ENCODE data around the gene USP15.

The USP15 gene

GRCh38 chr12:62301080-62301798, 41.0 kb downstream of the USP15 start:
- H3K4me1 ChIP-seq (ENCODE audit: control insufficient read depth, low read length): no peaks in the 10 kb centered on the region
- no peaks in the 10 kb centered on the region for H4K20me1 ChIP-seq (ENCODE audit: control insufficient read depth, insufficient read depth, low read depth, low read length)
- no peaks in the 10 kb centered on the region for H3K9me3 ChIP-seq (ENCODE audit: control insufficient read depth, insufficient read depth, low read length)
- H3F3A ChIP-seq (ENCODE audit: control insufficient read depth, insufficient read depth): no peaks in the 10 kb centered on the region
- TF ChIP-seq CTCF (IDR thresholded peaks at IDR 0.05; ENCODE audit: low read depth, low read length, poor library complexity, severe bottlenecking) (no peak), EZH2phosphoT487 (IDR thresholded peaks at IDR 0.05; ENCODE audit: borderline replicate concordance, low read length) (no peak)
- H3K4me3 ChIP-seq (ENCODE audit: low read length): no peak overlapping the region
- H3K4me2 ChIP-seq (ENCODE audit: low read length): no peak overlapping the region
- peaks cover 68% of the 10 kb centered on the region for H3K36me3 ChIP-seq (ENCODE audit: control insufficient read depth, low read length)
- no peaks in the 10 kb centered on the region for H3K27me3 ChIP-seq (ENCODE audit: control insufficient read depth, low read length)
- H3K79me2 ChIP-seq (ENCODE audit: control insufficient read depth, low read length): peaks cover 34% of the 10 kb centered on the region
- no peak overlapping the region for H3K27ac ChIP-seq (ENCODE audit: low read depth, low read length)
- H3K9me2 ChIP-seq (replicated peaks; ENCODE audit: control insufficient read depth, low read length): no peaks in the 10 kb centered on the region

DNA sequence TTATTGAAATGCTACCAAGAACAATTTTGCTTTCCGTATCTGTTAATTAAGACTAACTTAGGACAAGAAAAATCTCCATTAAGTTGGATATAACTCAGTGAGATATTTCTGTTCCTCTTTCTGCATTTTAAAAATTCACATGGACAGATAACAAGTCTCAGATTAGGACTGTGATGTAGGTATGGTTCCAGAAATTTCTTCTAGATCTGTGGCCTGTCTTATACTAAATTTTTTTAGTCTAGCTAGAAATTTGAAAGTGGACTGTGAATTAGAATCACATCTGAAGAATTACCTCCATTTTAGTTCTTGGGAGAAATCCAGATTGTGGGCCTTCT, 41.6 kb downstream of the USP15 start:
- H3K9me2 ChIP-seq (replicated peaks; ENCODE audit: control insufficient read depth, low read length): no peaks in the 10 kb centered on the region
- peaks cover 31% of the 10 kb centered on the region for H3K79me2 ChIP-seq (ENCODE audit: control insufficient read depth, low read length)
- no peaks in the 10 kb centered on the region for H3K9me3 ChIP-seq (ENCODE audit: control insufficient read depth, insufficient read depth, low read length)
- no peaks in the 10 kb centered on the region for H4K20me1 ChIP-seq (ENCODE audit: control insufficient read depth, insufficient read depth, low read depth, low read length)
- no peak overlapping the region for H3K4me2 ChIP-seq (ENCODE audit: low read length)
- H3F3A ChIP-seq (ENCODE audit: control insufficient read depth, insufficient read depth): no peaks in the 10 kb centered on the region
- H3K4me1 ChIP-seq (ENCODE audit: control insufficient read depth, low read length): no peaks in the 10 kb centered on the region
- H3K36me3 ChIP-seq (ENCODE audit: control insufficient read depth, low read length): peaks cover 68% of the 10 kb centered on the region
- H3K27me3 ChIP-seq (ENCODE audit: control insufficient read depth, low read length): no peaks in the 10 kb centered on the region
- H3K4me3 ChIP-seq (ENCODE audit: low read length): no peak overlapping the region
- no peak overlapping the region for H3K27ac ChIP-seq (ENCODE audit: low read depth, low read length)
- TF ChIP-seq EZH2phosphoT487 (IDR thresholded peaks at IDR 0.05; ENCODE audit: borderline replicate concordance, low read length) (no peak), CTCF (IDR thresholded peaks at IDR 0.05; ENCODE audit: low read depth, low read length, poor library complexity, severe bottlenecking) (no peak)

DNA sequence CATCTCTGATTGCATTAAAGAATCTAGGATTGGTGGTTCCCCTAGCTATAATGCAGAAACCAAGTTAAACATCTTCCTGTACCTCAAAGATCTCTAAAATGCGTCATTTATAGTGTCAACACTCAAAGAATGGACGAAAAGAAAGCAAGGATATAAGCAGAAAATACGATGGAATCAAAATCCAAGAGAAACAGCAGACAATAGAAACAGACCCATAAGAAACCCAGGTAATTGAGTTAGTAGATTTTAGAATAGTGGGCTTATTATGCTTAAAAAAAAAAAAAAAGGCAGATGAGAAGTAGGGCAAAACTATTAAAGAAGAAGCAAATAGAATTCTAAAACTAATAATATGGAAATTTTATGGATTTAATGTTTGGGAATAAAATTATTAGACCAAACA, 44.4 kb downstream of the USP15 start:
- no peak for TF ChIP-seq CTCF (IDR thresholded peaks at IDR 0.05; ENCODE audit: low read depth, low read length, poor library complexity, severe bottlenecking)
- TF ChIP-seq EZH2phosphoT487 (IDR thresholded peaks at IDR 0.05; ENCODE audit: borderline replicate concordance, low read length): no peak
- peaks cover 77% of the 10 kb centered on the region for H3K36me3 ChIP-seq (ENCODE audit: control insufficient read depth, low read length)
- H3K79me2 ChIP-seq (ENCODE audit: control insufficient read depth, low read length): peaks cover 28% of the 10 kb centered on the region
- H3K9me3 ChIP-seq (ENCODE audit: control insufficient read depth, insufficient read depth, low read length): no peaks in the 10 kb centered on the region
- no peaks in the 10 kb centered on the region for H3K27me3 ChIP-seq (ENCODE audit: control insufficient read depth, low read length)
- no peak overlapping the region for H3K4me3 ChIP-seq (ENCODE audit: low read length)
- H3F3A ChIP-seq (ENCODE audit: control insufficient read depth, insufficient read depth): no peaks in the 10 kb centered on the region
- no peaks in the 10 kb centered on the region for H4K20me1 ChIP-seq (ENCODE audit: control insufficient read depth, insufficient read depth, low read depth, low read length)
- no peak overlapping the region for H3K4me2 ChIP-seq (ENCODE audit: low read length)
- H3K4me1 ChIP-seq (ENCODE audit: control insufficient read depth, low read length): no peaks in the 10 kb centered on the region
- H3K9me2 ChIP-seq (replicated peaks; ENCODE audit: control insufficient read depth, low read length): no peaks in the 10 kb centered on the region
- H3K27ac ChIP-seq (ENCODE audit: low read depth, low read length): no peak overlapping the region
